GM20000 (cell line): ENCODE data around the gene ZNF280B.
A peak's percentile ranks its signal among the peaks of the same experiment; 100 is the strongest.
"Not testable (repeated sequence)": the region's sequence is repeated elsewhere in the genome, so short reads cannot be mapped to it uniquely, and the experiment has no call there.

Source experiments
- DNase-seq: peaks from one replicate; pipeline ENCODE4 v3.0.0; 2012; ENCODE audit warnings: low spot score
- CTCF ChIP-seq: IDR thresholded peaks from 2 replicates; pipeline ENCODE4 v1.5.1; 2012; ENCODE audit warnings: mild to moderate bottlenecking, control low read depth; ENCODE audit errors: extremely low read depth, missing control alignments

ZNF280B gene

GRCh38 chr22:22513619-22514018, 5.1 kb upstream of the ZNF280B start:
- no peak for TF ChIP-seq CTCF
- no peak for DNase-seq

- DNase-seq, result no peak
- TF ChIP-seq CTCF, result no peak
Observed at GRCh38 chr22:22512951-22513350, 4.4 kb upstream of the ZNF280B start.

GRCh38 chr22:22510833-22511232, 2.3 kb upstream of the ZNF280B start:
- DNase-seq, result not testable (repeated sequence)

GRCh38 chr22:22509912-22510311, 1.4 kb upstream of the ZNF280B start:
- DNase-seq, result not testable (repeated sequence)

GRCh38 chr22:22507743-22508273, 734 bp downstream of the ZNF280B start:
- TF ChIP-seq CTCF, result no peak

GRCh38 chr22:22506736-22507135, 1.8 kb downstream of the ZNF280B start:
- TF ChIP-seq CTCF, result no peak
- no peak for DNase-seq

More at GRCh38 chr22:22507743-22508273, 734 bp downstream of the ZNF280B start:
- peak; percentile 19 for DNase-seq

GRCh38 chr22:22498267-22498666, 10.3 kb downstream of the ZNF280B start:
- DNase-seq, result no peak
- no peak for TF ChIP-seq CTCF

- not testable (repeated sequence) for DNase-seq
Observed at GRCh38 chr22:22491589-22491988, 17.0 kb downstream of the ZNF280B start.

GRCh38 chr22:22488736-22489135, 19.8 kb downstream of the ZNF280B start:
- no peak for TF ChIP-seq CTCF
- no peak for DNase-seq
